Activated naive CD4-positive, alpha-beta T cell treated with anti-CD3 and anti-CD28 coated beads, Interleukin-2, amount 10 ng/mL, durations not matched to agents 7 days and 5 days (primary cell): ENCODE results near the gene FGD5.

Source experiments
- CTCF ChIA-PET: fragments of 350-600 bp; sonication (Branson Sonifier 250); formaldehyde crosslinking; loops from one replicate; lab custom pipeline; 2021; ENCODE audit warnings: antibody characterized with exemption; lab: Charles Lee
- DNase-seq: peaks from one replicate; pipeline ENCODE4 v3.0.0-alpha.2; 2020
- H3K27ac Mint-ChIP-seq: one replicate; pipeline ENCODE4 v1.8.0; 2021; ENCODE audit warnings: mild to moderate bottlenecking, moderate library complexity, mixed read lengths
- H3K27me3 Mint-ChIP-seq: one replicate; pipeline ENCODE4 v1.8.0; 2021; ENCODE audit warnings: mild to moderate bottlenecking, mixed read lengths
- H3K36me3 Mint-ChIP-seq: one replicate; pipeline ENCODE4 v1.8.0; 2021; ENCODE audit warnings: mixed read lengths
- H3K4me1 Mint-ChIP-seq: one replicate; pipeline ENCODE4 v1.8.0; 2021; ENCODE audit warnings: mixed read lengths
- H3K4me3 Mint-ChIP-seq: one replicate; pipeline ENCODE4 v1.8.0; 2021; ENCODE audit warnings: mild to moderate bottlenecking, moderate library complexity, mixed read lengths
- H3K9me3 Mint-ChIP-seq: one replicate; pipeline ENCODE4 v1.8.0; 2021; ENCODE audit warnings: mixed read lengths

The FGD5 gene

GRCh38 chr3:14818804-14819500, at the start of gene FGD5:
Gene FGD5, plus strand, starts transcription at chr3:14818962. Its CDS starts 110 bp downstream, at chr3:14819072.
- H3K36me3 Mint-ChIP-seq = no peaks in the 10 kb centered on the region
- CTCF ChIA-PET = interaction anchor here (1.2 kb wide), 1 partner anchor 28 kb away, joined by 4 read pairs; no protein-coding TSS in a partner anchor
- H3K4me1 Mint-ChIP-seq = no peaks in the 10 kb centered on the region
- no peak for DNase-seq
- H3K9me3 Mint-ChIP-seq = no peaks in the 10 kb centered on the region
- no peak within 1 kb of the TSS for H3K4me3 Mint-ChIP-seq
- peaks cover 79% of the 10 kb centered on the region for H3K27me3 Mint-ChIP-seq
- H3K27ac Mint-ChIP-seq = no peak within 1 kb of the TSS

GRCh38 chr3:14769544-14770325, 49.0 kb upstream of the FGD5 start:
- H3K4me1 Mint-ChIP-seq = no peaks in the 10 kb centered on the region
- H3K36me3 Mint-ChIP-seq = no peaks in the 10 kb centered on the region
- no peak overlapping the region for H3K27ac Mint-ChIP-seq
- no peak for DNase-seq
- no peaks in the 10 kb centered on the region for H3K27me3 Mint-ChIP-seq
- H3K4me3 Mint-ChIP-seq = no peak overlapping the region
- H3K9me3 Mint-ChIP-seq = no peaks in the 10 kb centered on the region
- CTCF ChIA-PET = no interaction called here

- H3K36me3 Mint-ChIP-seq = no peaks in the 10 kb centered on the region
- H3K27me3 Mint-ChIP-seq = no peaks in the 10 kb centered on the region
- no peaks in the 10 kb centered on the region for H3K9me3 Mint-ChIP-seq
- H3K4me1 Mint-ChIP-seq = no peaks in the 10 kb centered on the region
- no peak overlapping the region for H3K27ac Mint-ChIP-seq
- CTCF ChIA-PET = no interaction called here
- no peak for DNase-seq
- H3K4me3 Mint-ChIP-seq = no peak overlapping the region
These were observed 48.2 kb upstream of the FGD5 start for GRCh38 chr3:14770591-14770990.

- DNase-seq = no peak
- no peaks in the 10 kb centered on the region for H3K36me3 Mint-ChIP-seq
- peaks cover 2% of the 10 kb centered on the region for H3K27me3 Mint-ChIP-seq
- H3K27ac Mint-ChIP-seq = no peak overlapping the region
- H3K9me3 Mint-ChIP-seq = no peaks in the 10 kb centered on the region
- H3K4me1 Mint-ChIP-seq = no peaks in the 10 kb centered on the region
- H3K4me3 Mint-ChIP-seq = no peak overlapping the region
- CTCF ChIA-PET = interaction anchor here (0.7 kb wide), 1 partner anchor 45 kb away, joined by 3 read pairs; no protein-coding TSS in a partner anchor
These were observed 46.9 kb upstream of the FGD5 start for GRCh38 chr3:14771593-14772497.

GRCh38 chr3:14772533-14773138, 46.1 kb upstream of the FGD5 start:
- no peaks in the 10 kb centered on the region for H3K36me3 Mint-ChIP-seq
- no peaks in the 10 kb centered on the region for H3K4me1 Mint-ChIP-seq
- no peak overlapping the region for H3K4me3 Mint-ChIP-seq
- H3K27me3 Mint-ChIP-seq = peaks cover 10% of the 10 kb centered on the region
- CTCF ChIA-PET = no interaction called here
- H3K27ac Mint-ChIP-seq = no peak overlapping the region
- no peak for DNase-seq
- H3K9me3 Mint-ChIP-seq = no peaks in the 10 kb centered on the region

- H3K4me1 Mint-ChIP-seq = no peaks in the 10 kb centered on the region
- no peaks in the 10 kb centered on the region for H3K9me3 Mint-ChIP-seq
- peaks cover 14% of the 10 kb centered on the region for H3K27me3 Mint-ChIP-seq
- no peak overlapping the region for H3K4me3 Mint-ChIP-seq
- no peak overlapping the region for H3K27ac Mint-ChIP-seq
- H3K36me3 Mint-ChIP-seq = no peaks in the 10 kb centered on the region
- CTCF ChIA-PET = no interaction called here
- no peak for DNase-seq
These were observed 45.5 kb upstream of the FGD5 start for GRCh38 chr3:14773281-14773680.

- no peaks in the 10 kb centered on the region for H3K9me3 Mint-ChIP-seq
- H3K27ac Mint-ChIP-seq = no peak overlapping the region
- no peak for DNase-seq
- H3K36me3 Mint-ChIP-seq = no peaks in the 10 kb centered on the region
- H3K4me3 Mint-ChIP-seq = no peak overlapping the region
- peaks cover 14% of the 10 kb centered on the region for H3K27me3 Mint-ChIP-seq
- CTCF ChIA-PET = no interaction called here
- no peaks in the 10 kb centered on the region for H3K4me1 Mint-ChIP-seq
These were observed 45.1 kb upstream of the FGD5 start for GRCh38 chr3:14773691-14774128.

GRCh38 chr3:14774431-14774830, 44.3 kb upstream of the FGD5 start:
- Mint-ChIP-seq H3K4me1 (no peaks in the 10 kb centered on the region), H3K27me3 (peaks cover 14% of the 10 kb centered on the region), H3K4me3 (no peak overlapping the region), H3K36me3 (no peaks in the 10 kb centered on the region), H3K27ac (no peak overlapping the region), H3K9me3 (no peaks in the 10 kb centered on the region)
- CTCF ChIA-PET = no interaction called here
- DNase-seq = no peak

- Mint-ChIP-seq H3K27me3 (peaks cover 14% of the 10 kb centered on the region), H3K4me1 (no peaks in the 10 kb centered on the region), H3K27ac (no peak overlapping the region), H3K4me3 (no peak overlapping the region), H3K9me3 (no peaks in the 10 kb centered on the region), H3K36me3 (no peaks in the 10 kb centered on the region)
- CTCF ChIA-PET = no interaction called here
- DNase-seq = no peak
These were observed 43.8 kb upstream of the FGD5 start for GRCh38 chr3:14775011-14775410.

- H3K4me1 Mint-ChIP-seq = no peaks in the 10 kb centered on the region
- H3K27me3 Mint-ChIP-seq = peaks cover 14% of the 10 kb centered on the region
- no peak overlapping the region for H3K27ac Mint-ChIP-seq
- H3K36me3 Mint-ChIP-seq = no peaks in the 10 kb centered on the region
- no peak for DNase-seq
- H3K4me3 Mint-ChIP-seq = no peak overlapping the region
- CTCF ChIA-PET = no interaction called here
- H3K9me3 Mint-ChIP-seq = no peaks in the 10 kb centered on the region
These were observed 43.2 kb upstream of the FGD5 start for GRCh38 chr3:14775563-14775962.

GRCh38 chr3:14779069-14779685, 39.6 kb upstream of the FGD5 start:
- Mint-ChIP-seq H3K4me1 (no peaks in the 10 kb centered on the region), H3K27me3 (peaks cover 26% of the 10 kb centered on the region), H3K4me3 (no peak overlapping the region), H3K36me3 (no peaks in the 10 kb centered on the region), H3K27ac (no peak overlapping the region), H3K9me3 (no peaks in the 10 kb centered on the region)
- DNase-seq = no peak
- CTCF ChIA-PET = no interaction called here

- H3K4me3 Mint-ChIP-seq = no peak overlapping the region
- no peaks in the 10 kb centered on the region for H3K4me1 Mint-ChIP-seq
- H3K9me3 Mint-ChIP-seq = no peaks in the 10 kb centered on the region
- no peak overlapping the region for H3K27ac Mint-ChIP-seq
- CTCF ChIA-PET = interaction anchor here (0.6 to 4.5 kb wide), 18 partner anchors 74 to 578 kb away, joined by 3 to 20 read pairs (median 4); partner anchors contain the start of gene C3orf20
- H3K36me3 Mint-ChIP-seq = no peaks in the 10 kb centered on the region
- H3K27me3 Mint-ChIP-seq = peaks cover 40% of the 10 kb centered on the region
- DNase-seq = peak; percentile 62
These were observed 37.7 kb upstream of the FGD5 start for GRCh38 chr3:14780927-14781507.

GRCh38 chr3:14783480-14784086, 35.2 kb upstream of the FGD5 start:
- CTCF ChIA-PET = interaction anchor here (0.7 to 4.5 kb wide), 4 partner anchors 10 to 148 kb away, joined by 3 to 20 read pairs (median 8); no protein-coding TSS in a partner anchor
- H3K9me3 Mint-ChIP-seq = no peaks in the 10 kb centered on the region
- peaks cover 40% of the 10 kb centered on the region for H3K27me3 Mint-ChIP-seq
- DNase-seq = no peak
- no peaks in the 10 kb centered on the region for H3K36me3 Mint-ChIP-seq
- H3K27ac Mint-ChIP-seq = no peak overlapping the region
- H3K4me3 Mint-ChIP-seq = no peak overlapping the region
- no peaks in the 10 kb centered on the region for H3K4me1 Mint-ChIP-seq
